Ishikawa (cell line): ENCODE results near the gene MEF2C.

Source experiments
- CEBPB ChIP-seq: IDR thresholded peaks from 2 replicates; pipeline ENCODE4 v1.6.1; 2012
- CREB1 ChIP-seq: IDR thresholded peaks from 2 replicates; pipeline ENCODE4 v1.6.1; 2012; ENCODE audit warnings: low read depth
- EGR1 ChIP-seq: IDR thresholded peaks from 2 replicates; pipeline ENCODE4 v1.6.1; 2012
- EP300 ChIP-seq: IDR thresholded peaks from 2 replicates; pipeline ENCODE4 v1.6.1; 2012; ENCODE audit warnings: borderline replicate concordance
- FOXM1 ChIP-seq: IDR thresholded peaks from 2 replicates; pipeline ENCODE4 v1.6.1; 2012; ENCODE audit warnings: low read depth, borderline replicate concordance
- NFIC ChIP-seq: IDR thresholded peaks from 2 replicates; pipeline ENCODE4 v1.6.1; 2012
- RAD21 ChIP-seq: IDR thresholded peaks from 2 replicates; pipeline ENCODE4 v1.6.1; 2012; ENCODE audit warnings: low read depth
- TAF1 ChIP-seq: IDR thresholded peaks from 2 replicates; pipeline ENCODE4 v1.6.1; 2012; ENCODE audit warnings: low read depth, mild to moderate bottlenecking
- TCF12 ChIP-seq: IDR thresholded peaks from 2 replicates; pipeline ENCODE4 v1.6.1; 2012; ENCODE audit warnings: low read depth
- TEAD4 ChIP-seq: IDR thresholded peaks from 2 replicates; pipeline ENCODE4 v1.6.1; 2012
- USF1 ChIP-seq: IDR thresholded peaks from 2 replicates; pipeline ENCODE4 v1.6.1; 2012
- YY1 ChIP-seq: IDR thresholded peaks from 2 replicates; pipeline ENCODE4 v1.6.1; 2012; ENCODE audit warnings: low read depth
- ZBTB7A ChIP-seq: IDR thresholded peaks from 2 replicates; pipeline ENCODE4 v1.6.1; 2012; ENCODE audit warnings: low read depth
- TF ChIP-seq, protein P1 (sequence below): IDR thresholded peaks from 2 replicates; pipeline ENCODE4 v1.6.1; 2012; ENCODE audit warnings: low read depth, mild to moderate bottlenecking
- TF ChIP-seq, protein P2 (sequence below): IDR thresholded peaks from 2 replicates; pipeline ENCODE4 v1.6.1; 2012

The MEF2C gene

DNA sequence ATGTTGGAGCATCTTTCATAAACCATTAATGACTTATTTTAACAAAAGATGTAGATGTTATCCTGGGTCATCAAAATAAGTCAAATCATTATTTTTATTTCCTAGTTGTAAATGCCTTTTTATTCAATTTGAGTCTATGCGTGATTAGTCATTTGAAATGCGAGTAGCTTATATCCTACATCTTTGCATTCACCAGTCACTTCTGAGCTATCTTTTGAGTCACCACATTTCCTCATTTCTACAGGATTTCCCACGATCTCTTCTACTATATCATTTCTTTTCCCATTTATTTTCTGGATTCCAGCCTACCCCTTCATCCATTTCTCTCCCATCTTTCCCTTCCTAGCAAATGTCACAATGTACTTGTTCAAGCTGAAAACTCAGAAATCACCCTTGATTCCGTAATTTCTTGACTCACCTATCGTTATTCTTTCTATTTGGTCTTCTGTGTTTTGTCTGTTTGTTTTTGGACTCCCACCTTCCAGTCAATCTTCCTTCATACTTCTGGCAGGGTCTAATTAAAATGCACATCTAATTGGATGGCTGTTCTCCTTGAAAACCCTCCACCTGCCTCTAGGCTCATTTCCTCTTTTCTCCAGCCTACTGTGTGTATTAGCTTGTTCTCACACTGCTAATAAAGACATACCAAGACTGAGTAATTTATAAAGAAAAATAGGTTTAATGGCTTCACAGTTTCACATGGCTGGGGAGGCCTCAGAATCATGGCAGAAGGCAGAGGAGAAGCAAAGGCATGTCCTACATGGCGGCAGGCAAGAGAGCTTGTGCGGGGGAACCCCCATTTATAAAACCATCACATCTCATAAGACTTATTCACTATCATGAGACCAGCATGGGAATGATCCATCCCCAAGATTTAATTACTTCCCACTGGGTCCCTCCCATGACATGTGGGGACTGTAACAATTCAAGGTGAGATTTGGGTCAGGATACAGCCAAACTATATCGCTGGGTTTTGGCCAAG lies 112.4 kb downstream of the MEF2C start:
- TF ChIP-seq, protein P1, sequence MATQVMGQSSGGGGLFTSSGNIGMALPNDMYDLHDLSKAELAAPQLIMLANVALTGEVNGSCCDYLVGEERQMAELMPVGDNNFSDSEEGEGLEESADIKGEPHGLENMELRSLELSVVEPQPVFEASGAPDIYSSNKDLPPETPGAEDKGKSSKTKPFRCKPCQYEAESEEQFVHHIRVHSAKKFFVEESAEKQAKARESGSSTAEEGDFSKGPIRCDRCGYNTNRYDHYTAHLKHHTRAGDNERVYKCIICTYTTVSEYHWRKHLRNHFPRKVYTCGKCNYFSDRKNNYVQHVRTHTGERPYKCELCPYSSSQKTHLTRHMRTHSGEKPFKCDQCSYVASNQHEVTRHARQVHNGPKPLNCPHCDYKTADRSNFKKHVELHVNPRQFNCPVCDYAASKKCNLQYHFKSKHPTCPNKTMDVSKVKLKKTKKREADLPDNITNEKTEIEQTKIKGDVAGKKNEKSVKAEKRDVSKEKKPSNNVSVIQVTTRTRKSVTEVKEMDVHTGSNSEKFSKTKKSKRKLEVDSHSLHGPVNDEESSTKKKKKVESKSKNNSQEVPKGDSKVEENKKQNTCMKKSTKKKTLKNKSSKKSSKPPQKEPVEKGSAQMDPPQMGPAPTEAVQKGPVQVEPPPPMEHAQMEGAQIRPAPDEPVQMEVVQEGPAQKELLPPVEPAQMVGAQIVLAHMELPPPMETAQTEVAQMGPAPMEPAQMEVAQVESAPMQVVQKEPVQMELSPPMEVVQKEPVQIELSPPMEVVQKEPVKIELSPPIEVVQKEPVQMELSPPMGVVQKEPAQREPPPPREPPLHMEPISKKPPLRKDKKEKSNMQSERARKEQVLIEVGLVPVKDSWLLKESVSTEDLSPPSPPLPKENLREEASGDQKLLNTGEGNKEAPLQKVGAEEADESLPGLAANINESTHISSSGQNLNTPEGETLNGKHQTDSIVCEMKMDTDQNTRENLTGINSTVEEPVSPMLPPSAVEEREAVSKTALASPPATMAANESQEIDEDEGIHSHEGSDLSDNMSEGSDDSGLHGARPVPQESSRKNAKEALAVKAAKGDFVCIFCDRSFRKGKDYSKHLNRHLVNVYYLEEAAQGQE, result no peak
- TF ChIP-seq TCF12 (no peak), RAD21 (no peak), EGR1 (no peak), USF1 (no peak), TAF1 (no peak), CEBPB (no peak), ZBTB7A (no peak), CREB1 (no peak), TEAD4 (no peak), YY1 (no peak), EP300 (no peak), FOXM1 (no peak), NFIC (no peak)
- TF ChIP-seq, protein P2, sequence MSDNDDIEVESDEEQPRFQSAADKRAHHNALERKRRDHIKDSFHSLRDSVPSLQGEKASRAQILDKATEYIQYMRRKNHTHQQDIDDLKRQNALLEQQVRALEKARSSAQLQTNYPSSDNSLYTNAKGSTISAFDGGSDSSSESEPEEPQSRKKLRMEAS, result no peak

DNA sequence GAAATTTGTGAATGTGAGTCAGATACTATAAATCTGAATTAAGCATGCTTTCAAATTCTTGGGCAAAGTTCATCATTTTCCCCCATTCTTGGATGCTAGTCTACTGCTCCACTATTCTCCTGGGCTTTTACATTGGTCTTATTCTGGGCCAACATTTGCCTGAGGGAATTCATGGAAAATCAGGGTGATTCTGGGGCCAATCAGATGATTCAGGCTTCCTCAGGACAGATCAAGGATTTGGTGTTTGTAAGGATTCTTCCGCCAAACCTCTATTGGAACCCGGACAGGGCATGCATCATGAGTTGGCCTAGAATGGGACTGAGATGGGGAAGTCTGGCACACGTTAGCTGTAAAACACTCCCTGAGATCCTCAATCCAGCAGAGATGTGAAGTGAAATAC lies 113.8 kb downstream of the MEF2C start:
- TF ChIP-seq USF1 (no peak), NFIC (no peak), TCF12 (no peak), CEBPB (no peak), TAF1 (no peak), ZBTB7A (no peak), YY1 (no peak), FOXM1 (no peak), RAD21 (no peak), EGR1 (no peak), EP300 (no peak), TEAD4 (no peak), CREB1 (no peak)
- TF ChIP-seq, protein P1, result no peak
- TF ChIP-seq, protein P2, result no peak

- no peak for TF ChIP-seq YY1
- no peak for TF ChIP-seq CEBPB
- TF ChIP-seq RAD21, result no peak
- TF ChIP-seq, protein P2, result no peak
- TF ChIP-seq NFIC, result no peak
- TF ChIP-seq USF1, result no peak
- no peak for TF ChIP-seq TEAD4
- TF ChIP-seq, protein P1, result no peak
- no peak for TF ChIP-seq CREB1
These were observed 114.6 kb downstream of the MEF2C start for GRCh38 chr5:88768411-88768810.
